ENCODE data around the gene HOXA9.

HOXA9 gene

DNA sequence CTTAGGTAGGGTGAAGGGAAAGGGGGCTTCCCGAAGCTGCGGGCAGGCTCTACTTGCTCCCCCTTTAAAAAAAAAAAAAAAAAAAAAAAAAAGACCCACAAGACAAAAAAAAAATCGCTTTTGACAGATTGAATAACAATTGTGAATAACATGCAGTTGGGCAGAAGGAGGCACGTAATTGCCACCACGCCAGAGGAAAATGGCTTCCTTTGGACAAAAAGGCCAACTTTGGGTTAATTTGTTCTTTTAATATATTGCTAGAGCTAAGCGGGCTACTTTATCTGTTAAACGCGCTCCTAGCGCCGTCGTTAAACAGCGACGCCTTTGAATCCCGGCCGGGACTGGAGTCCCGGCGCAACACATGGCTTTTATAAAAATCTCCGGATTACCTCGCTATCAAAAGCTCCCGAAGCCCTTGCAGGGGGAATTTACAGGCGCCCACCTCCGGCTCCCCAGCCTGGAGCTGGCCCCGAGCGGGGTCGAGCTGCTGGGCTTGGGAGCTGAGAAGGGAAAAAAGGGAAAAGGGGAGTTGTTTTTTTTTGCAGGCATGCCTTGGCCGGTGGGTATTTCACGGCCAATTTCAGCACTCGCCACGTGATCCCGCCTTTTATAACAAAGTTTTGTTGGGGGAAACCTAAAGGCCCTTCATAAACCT is 18.5 kb upstream of the HOXA9 start:
- TF ChIP-seq, protein P1, sequence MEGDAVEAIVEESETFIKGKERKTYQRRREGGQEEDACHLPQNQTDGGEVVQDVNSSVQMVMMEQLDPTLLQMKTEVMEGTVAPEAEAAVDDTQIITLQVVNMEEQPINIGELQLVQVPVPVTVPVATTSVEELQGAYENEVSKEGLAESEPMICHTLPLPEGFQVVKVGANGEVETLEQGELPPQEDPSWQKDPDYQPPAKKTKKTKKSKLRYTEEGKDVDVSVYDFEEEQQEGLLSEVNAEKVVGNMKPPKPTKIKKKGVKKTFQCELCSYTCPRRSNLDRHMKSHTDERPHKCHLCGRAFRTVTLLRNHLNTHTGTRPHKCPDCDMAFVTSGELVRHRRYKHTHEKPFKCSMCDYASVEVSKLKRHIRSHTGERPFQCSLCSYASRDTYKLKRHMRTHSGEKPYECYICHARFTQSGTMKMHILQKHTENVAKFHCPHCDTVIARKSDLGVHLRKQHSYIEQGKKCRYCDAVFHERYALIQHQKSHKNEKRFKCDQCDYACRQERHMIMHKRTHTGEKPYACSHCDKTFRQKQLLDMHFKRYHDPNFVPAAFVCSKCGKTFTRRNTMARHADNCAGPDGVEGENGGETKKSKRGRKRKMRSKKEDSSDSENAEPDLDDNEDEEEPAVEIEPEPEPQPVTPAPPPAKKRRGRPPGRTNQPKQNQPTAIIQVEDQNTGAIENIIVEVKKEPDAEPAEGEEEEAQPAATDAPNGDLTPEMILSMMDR (IDR thresholded peaks at IDR 0.05): no peak

DNA sequence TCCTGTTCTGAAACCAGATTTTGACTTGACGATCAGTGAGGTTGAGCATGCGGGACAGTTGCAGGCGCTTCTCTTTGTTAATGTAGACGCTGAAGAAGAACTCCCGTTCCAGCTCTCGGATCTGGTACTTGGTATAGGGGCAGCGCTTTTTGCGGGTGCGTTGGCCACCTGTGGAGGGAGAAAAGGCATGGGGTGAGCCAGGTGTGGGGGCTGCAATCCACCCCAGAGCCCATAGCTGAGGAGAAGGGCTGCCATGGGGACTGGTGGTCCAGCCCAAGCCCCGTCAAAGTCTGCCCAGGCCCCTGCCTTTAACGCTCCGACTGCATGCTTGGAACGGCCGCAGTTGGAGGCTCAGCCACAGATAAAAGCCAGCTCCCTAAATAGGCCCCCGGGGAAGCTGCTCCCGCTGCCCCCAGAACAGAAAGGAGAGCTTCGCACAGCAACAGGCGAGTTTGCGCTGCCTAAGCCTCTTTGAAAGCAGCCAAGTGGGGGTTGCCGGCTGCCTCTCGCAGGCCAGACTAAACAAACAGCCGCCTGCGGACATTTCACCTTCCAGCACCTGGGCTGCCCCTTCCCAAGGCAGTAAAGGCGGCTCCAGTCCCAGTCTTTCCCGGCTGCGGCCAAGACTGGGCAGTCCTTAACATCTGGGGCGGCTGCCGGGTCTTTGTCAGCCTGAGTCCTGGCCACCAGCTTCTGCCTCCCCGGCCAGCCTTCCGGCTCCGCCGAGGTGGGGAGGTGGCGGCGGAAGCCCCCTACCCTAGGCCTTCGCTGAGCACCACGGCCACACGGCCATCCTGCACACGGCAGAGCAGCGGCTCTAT is 17.7 kb upstream of the HOXA9 start:
- TF ChIP-seq, protein P1 (IDR thresholded peaks at IDR 0.05): no peak

DNA sequence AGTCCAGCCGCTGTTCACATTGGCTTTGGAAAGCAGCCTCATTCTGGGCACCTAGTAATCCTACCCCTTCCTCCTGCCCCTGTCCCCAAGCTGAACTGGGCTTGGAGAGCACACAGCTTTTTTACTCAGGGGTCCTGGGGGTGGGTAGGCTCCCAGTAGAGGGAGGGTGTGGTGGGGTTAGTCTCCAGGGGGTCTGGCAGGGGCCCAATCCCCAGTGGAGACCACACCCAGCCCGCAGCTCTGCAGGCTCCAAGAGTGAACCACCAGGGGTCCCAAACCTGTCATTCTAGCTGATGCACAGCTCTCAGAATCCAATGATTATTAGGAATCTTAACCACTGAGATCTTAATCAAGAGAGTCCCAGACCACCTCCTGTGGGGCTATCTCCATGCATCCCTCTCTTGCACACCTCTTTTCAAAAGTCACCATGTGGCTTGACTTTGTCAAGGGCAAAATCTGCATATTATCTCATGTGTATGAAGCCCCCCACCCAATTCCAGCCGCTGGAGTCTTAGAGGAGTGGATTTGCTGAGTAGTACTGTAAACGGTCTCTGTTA is 17.0 kb upstream of the HOXA9 start:
- TF ChIP-seq, protein P1 (IDR thresholded peaks at IDR 0.05): no peak

DNA sequence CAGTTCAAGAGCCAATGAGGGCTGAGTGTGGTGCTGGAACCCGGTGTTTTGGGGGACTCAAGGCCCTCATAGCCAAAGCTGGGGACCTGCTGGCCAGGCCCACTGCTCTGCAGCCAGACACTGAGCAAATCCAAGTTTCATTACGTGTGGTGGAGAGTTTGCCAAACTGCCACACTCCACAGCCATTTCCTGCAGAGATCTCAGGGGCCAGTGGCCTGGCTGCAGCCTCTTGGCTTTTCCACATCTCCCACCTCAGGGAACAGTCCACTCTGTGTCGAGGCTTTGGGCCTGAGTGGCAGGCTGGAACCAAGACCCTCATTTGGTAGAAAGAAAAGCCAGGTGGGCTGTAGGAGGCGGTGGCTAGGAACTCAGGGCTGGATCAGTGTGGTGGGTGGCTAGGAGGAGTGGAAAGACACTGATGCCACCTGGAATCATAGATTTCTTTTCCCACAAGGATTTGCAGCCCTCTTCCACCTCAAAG is 16.5 kb upstream of the HOXA9 start:
- TF ChIP-seq, protein P1 (IDR thresholded peaks at IDR 0.05): no peak

DNA sequence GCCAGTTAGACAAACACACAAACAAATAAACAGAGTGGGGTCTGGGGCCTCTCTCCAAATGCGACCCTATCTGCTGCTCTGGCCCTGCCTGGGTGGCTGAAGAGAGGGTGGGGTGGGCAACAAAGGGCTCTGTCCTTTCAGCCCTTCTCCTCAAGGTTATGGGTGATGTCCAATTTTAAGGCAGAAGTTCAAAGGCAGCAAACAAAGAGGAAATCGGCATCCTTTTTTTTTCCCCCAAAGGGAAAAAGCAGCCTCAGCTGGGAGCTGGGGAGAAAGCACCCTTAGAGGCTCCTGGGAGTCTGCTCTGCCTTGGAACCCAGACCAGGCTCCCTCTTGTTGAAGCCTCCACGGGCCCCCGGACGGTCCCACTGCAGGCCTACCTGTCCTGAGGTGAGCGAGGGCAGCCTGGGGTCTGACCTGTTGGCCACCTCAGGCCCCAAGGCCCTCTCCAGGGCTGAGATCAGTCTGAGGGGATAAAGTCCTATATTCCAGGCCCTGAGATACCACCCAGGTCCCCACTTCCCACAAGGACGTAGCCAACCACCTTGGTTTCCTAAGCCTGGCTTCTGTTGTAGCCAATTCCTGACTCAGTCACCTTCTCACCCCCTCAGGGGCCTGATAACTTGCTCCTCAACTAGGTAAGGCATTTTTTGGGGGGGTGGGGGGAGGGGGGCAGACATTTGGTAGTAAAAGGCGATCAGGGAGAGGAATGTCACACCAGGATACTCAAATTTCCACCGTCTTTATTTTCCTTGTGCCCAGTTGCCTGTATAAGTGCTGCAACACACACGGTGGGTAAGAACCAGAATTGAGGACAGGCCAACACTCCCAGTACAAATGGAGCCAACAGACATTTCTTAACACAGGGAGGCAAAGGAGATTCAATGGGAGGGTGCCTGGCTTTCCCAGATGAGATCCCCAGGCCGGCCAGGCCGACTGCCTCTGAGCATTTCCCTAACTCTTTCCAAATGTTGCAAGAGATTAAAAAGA is 15.4 kb upstream of the HOXA9 start:
- TF ChIP-seq, protein P1 (IDR thresholded peaks at IDR 0.05): no peak

DNA sequence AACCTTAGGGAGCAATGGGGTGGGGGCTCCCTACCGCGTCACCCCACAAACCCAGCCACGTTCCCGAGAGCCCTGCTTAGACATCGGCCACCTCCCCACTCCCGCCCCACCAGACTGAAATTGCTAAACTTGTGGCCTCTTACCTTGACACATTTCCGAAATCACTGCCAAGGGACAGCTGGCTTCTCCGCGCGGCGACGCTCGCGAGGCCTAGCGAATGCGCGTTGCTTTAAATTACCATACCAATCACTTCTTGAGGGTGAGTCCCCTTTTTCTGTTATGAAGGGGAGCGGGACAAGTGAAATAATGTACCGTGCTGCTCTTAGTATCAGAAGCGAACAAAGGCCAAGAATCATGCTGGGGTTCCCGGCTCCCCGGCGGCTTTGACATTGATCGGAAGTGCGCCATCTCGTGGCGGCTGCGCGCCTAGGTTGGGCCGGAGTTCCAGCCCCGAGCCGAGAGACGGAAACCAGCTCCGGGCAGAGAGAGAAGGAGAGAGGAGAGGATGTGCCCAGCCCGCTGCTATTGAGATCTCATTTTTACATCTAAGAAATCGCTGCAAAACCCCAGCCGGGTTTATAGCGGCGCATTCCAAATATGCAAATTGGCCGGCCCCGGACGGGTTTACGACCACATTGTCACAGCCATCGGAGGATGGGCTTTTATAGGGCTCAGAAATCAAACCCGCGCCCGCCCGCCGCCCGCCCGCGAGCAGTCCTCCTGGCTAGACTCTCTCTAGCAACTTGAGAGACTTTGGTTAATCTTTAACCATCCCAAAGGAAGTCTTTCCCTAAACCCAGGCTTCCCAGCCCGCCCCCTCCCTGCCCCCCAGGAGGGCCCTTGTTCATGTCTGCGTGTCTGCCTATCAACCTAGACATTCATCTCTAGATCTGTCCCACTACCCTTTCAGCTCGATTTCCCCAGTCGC is 14.4 kb upstream of the HOXA9 start:
- TF ChIP-seq, protein P1 (IDR thresholded peaks at IDR 0.05): peak; percentile 90
